Adrenal gland (tissue), 5 donors: ENCODE results near the gene TPRG1.

ENCODE experiments used
- CTCF ChIP-seq, 6 experiments: fragments of 450-650 bp in 4 of 6; fragments of 200-600 bp in 2 of 6; sonication (generic) in 1 of 6; IDR thresholded peaks; 1 replicate in 5 of 6; 2 replicates in 1 of 6; pipeline versions ENCODE4 v1.5.1 to v1.8.0; 2016 to 2021; ENCODE audit warnings: antibody characterized with exemption in 6 of 6, mild to moderate bottlenecking in 2 of 6, moderate library complexity in 1 of 6
- POLR2A ChIP-seq, 2 donors: fragments of 450-650 bp; IDR thresholded peaks; one replicate each; pipeline ENCODE4 v1.6.1; 2017; ENCODE audit warnings: antibody characterized with exemption in 2 of 2, mild to moderate bottlenecking in 2 of 2, moderate library complexity in 1 of 2
- donor health status: DM: no; HTN: no; CAD: no.

DNA sequence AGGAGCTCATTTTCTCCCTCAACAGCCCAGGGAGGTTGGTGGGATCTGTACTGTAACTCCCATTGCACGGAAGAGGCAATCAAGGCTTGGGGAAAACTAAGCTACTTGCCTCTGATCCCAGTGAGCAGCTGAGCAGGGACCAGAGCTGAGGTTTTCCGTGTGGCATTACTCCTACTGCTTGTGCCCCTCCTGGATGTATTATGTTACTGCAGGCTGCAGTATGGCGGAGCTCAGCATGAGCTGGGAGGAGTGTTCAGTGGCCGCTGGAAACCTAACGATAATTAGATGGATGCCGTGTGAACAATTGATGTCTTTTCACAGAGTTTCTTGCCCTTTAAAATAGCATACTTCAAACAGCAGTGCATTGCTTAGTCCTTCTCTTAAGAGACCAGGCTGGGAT is 2.0 kb upstream of the TPRG1 start:
- no peak for TF ChIP-seq CTCF (IDR thresholded peaks at IDR 0.05)
- TF ChIP-seq POLR2A (IDR thresholded peaks at IDR 0.05): no peak
